Left ventricle myocardium inferior (tissue), 1 donor: ENCODE data around the gene TMEM30A. TPM values are rescaled to one million over a fixed set of nuclear protein-coding genes. Genes with fewer than 3 reads are reported as not detected.

ENCODE experiments used
- DNase-seq: peaks from one replicate; pipeline ENCODE4 v3.0.0-alpha.2; 2020
- H3K27ac ChIP-seq: fragments of 200-600 bp; replicated peaks from 2 replicates; pipeline ENCODE4 v1.8.0; 2021
- H3K27me3 ChIP-seq: fragments of 200-600 bp; 2 replicates; pipeline ENCODE4 v1.8.0; 2021; ENCODE audit warnings: low read depth
- H3K36me3 ChIP-seq: fragments of 200-600 bp; 2 replicates; pipeline ENCODE4 v1.8.0; 2021
- H3K4me1 ChIP-seq: fragments of 200-600 bp; 2 replicates; pipeline ENCODE4 v1.8.0; 2021
- H3K4me3 ChIP-seq: fragments of 200-600 bp; 2 replicates; pipeline ENCODE4 v1.8.0; 2021; ENCODE audit warnings: mild to moderate bottlenecking, moderate library complexity
- H3K9me3 ChIP-seq: fragments of 200-600 bp; replicated peaks from 2 replicates; pipeline ENCODE4 v1.8.0; 2021
- CTCF ChIP-seq: fragments of 200-600 bp; IDR thresholded peaks from 2 replicates; pipeline ENCODE4 v1.8.0; 2021; ENCODE audit warnings: antibody characterized with exemption, mild to moderate bottlenecking, borderline replicate concordance
- intact Hi-C: fragments of 100-400 bp; cut with micrococcal nuclease; formaldehyde crosslinking; loops from one replicate; pipeline ENCODE4 v1.11.0; 2022
- total RNA-seq: library from RNA; stranded (reverse); fragmentation: NEBNext Ultra II Directional; extraction: Animal tissue kit (Norgen Biotek cat#: 25700); gene quantifications from one replicate; pipeline ENCODE4 v1.2.1, GENCODE V29; 2021
- donor health status: DM: no; HTN: yes; CAD: no; lungs with severe emphysema.

TMEM30A gene
- total RNA-seq, 1 donor from 2014 or later: 52.3 TPM

- DNase-seq: no peak
- H3K36me3 ChIP-seq: peaks cover 12% of the 10 kb centered on the region
- no peaks in the 10 kb centered on the region for H3K9me3 ChIP-seq
- TF ChIP-seq CTCF: no peak
- H3K4me3 ChIP-seq: no peak overlapping the region
- intact Hi-C loops: no loop called here
- H3K4me1 ChIP-seq: peaks cover 66% of the 10 kb centered on the region
- no peaks in the 10 kb centered on the region for H3K27me3 ChIP-seq
- peak overlapping the region; percentile 57 for H3K27ac ChIP-seq
Measured at GRCh38 chr6:75272145-75272840, 12.3 kb downstream of the TMEM30A start.

DNA sequence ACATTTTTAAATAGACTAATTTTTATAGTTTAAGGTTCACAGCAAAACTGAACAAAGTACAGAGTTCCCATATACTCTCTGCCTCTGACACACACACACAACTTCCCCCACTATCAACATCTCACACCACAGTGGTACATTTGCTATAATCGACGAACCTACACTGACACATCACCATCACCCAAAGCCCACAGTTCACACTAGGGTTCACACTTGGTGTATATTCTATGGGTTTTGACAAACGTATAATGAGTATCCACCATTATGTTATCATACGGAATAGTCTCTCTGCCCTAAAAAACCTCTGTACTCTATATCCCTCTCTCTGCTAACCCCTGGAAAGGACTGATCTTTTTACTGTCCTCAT is 15.6 kb downstream of the TMEM30A start:
- no peak for DNase-seq
- H3K4me1 ChIP-seq: peaks cover 43% of the 10 kb centered on the region
- no peaks in the 10 kb centered on the region for H3K9me3 ChIP-seq
- TF ChIP-seq CTCF: no peak
- intact Hi-C loops: no loop called here
- no peak overlapping the region for H3K4me3 ChIP-seq
- peaks cover 20% of the 10 kb centered on the region for H3K36me3 ChIP-seq
- H3K27ac ChIP-seq: peak overlapping the region; percentile 2
- H3K27me3 ChIP-seq: no peaks in the 10 kb centered on the region

- Histone ChIP-seq H3K27me3 (no peaks in the 10 kb centered on the region), H3K4me1 (peaks cover 38% of the 10 kb centered on the region), H3K36me3 (peaks cover 25% of the 10 kb centered on the region), H3K4me3 (no peak overlapping the region), H3K9me3 (no peaks in the 10 kb centered on the region), H3K27ac (peak overlapping the region; percentile 24)
- intact Hi-C loops: no loop called here
- DNase-seq: no peak
- TF ChIP-seq CTCF: no peak
Measured at GRCh38 chr6:75268121-75268987, 16.2 kb downstream of the TMEM30A start.

DNA sequence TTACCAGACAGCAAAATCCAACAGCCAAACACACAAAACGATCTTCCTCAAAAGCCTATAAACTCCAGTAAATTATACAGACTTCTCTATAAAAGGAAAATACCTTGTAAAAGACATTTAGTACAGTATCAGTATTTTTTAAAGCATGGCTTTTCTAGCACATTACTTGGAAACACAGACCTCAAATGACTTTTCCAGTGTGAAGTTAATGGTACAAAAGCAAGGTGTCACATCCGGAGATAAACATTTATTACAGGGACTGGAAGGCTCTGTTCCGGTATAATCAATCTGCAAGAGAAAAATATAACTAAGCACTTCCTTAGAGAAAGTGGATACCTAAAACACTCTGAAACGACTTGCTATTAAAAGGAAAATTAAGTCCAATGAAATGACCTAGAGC is 17.1 kb downstream of the TMEM30A start:
- Histone ChIP-seq H3K36me3 (peaks cover 24% of the 10 kb centered on the region), H3K27ac (peak overlapping the region; percentile 24), H3K4me3 (no peak overlapping the region), H3K27me3 (no peaks in the 10 kb centered on the region), H3K9me3 (no peaks in the 10 kb centered on the region), H3K4me1 (peaks cover 36% of the 10 kb centered on the region)
- no peak for DNase-seq
- intact Hi-C loops: loop anchor here (2.0 kb wide), 1 partner anchor 259 kb away; no protein-coding TSS in a partner anchor
- TF ChIP-seq CTCF: no peak

- H3K27ac ChIP-seq: no peak overlapping the region
- no peaks in the 10 kb centered on the region for H3K9me3 ChIP-seq
- peak; percentile 94 for TF ChIP-seq CTCF
- H3K27me3 ChIP-seq: no peaks in the 10 kb centered on the region
- no peak overlapping the region for H3K4me3 ChIP-seq
- H3K4me1 ChIP-seq: peaks cover 30% of the 10 kb centered on the region
- DNase-seq: no peak
- H3K36me3 ChIP-seq: peaks cover 24% of the 10 kb centered on the region
- intact Hi-C loops: loop anchor here (2.0 kb wide), 1 partner anchor 260 kb away; no protein-coding TSS in a partner anchor
Measured at GRCh38 chr6:75266716-75267291, 17.8 kb downstream of the TMEM30A start.
